ENCODE data around the gene KRTAP10-7. TPM values are rescaled to one million over a fixed set of nuclear protein-coding genes. Genes with fewer than 3 reads are reported as not detected.

The KRTAP10-7 gene
- total RNA-seq, 1 donor from 2014 or later = not detected

- H3K4me3 ChIP-seq (ENCODE audit: low read length in 3 of 3) = no peak within 1 kb of the TSS
Observed at GRCh38 chr21:44558695-44559094, 41.7 kb upstream of the KRTAP10-7 start, which contains the start of gene KRTAP10-3. Gene KRTAP10-3, minus strand, starts transcription at chr21:44558795. Its CDS starts 80 bp downstream, at chr21:44558715.

DNA sequence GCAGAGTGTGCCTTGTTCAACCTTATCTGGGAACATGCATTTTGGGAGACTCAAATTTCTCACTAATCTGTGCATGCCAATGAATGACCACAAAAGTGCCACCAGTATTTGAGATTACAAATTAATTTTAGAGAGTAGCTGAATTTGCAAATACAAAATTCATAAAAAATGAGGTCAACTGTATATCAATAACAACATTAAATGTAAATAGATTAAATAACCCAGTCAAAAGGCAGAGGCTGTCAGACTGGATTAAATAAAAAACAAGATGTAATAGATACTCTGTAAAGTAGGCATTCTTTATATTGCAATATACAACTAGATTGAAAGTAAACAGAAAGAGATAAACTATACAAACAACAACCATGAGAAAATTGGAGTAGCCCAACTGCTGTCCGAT, 36.3 kb upstream of the KRTAP10-7 start:
- peaks cover 0 to 3% (median 2%) of the 10 kb centered on the region in 3 donors for H3K9me3 ChIP-seq (ENCODE audit: control insufficient read depth in 3 of 3, low read length in 3 of 3)
- no peak overlapping the region for H3K4me3 ChIP-seq (ENCODE audit: low read length in 3 of 3)
- no peaks in the 10 kb centered on the region for H3K4me1 ChIP-seq (ENCODE audit: control insufficient read depth in 3 of 3, insufficient read depth in 3 of 3, low read length in 3 of 3)
- H3K27me3 ChIP-seq (ENCODE audit: control insufficient read depth in 3 of 3, insufficient read depth in 3 of 3, low read length in 3 of 3) = peaks cover 4 to 19% (median 17%) of the 10 kb centered on the region in 3 donors
- H3K27ac ChIP-seq (ENCODE audit: low read depth, low read length) = no peak overlapping the region
- H3K9ac ChIP-seq (ENCODE audit: low read depth in 1 of 3, low read length in 3 of 3) = no peak overlapping the region
- H3K36me3 ChIP-seq (ENCODE audit: control insufficient read depth in 3 of 3, insufficient read depth in 3 of 3, low read length in 3 of 3) = no peaks in the 10 kb centered on the region

More at GRCh38 chr21:44558695-44559094, 41.7 kb upstream of the KRTAP10-7 start, which contains the start of gene KRTAP10-3:
- Histone ChIP-seq H3K9me3 (ENCODE audit: control insufficient read depth in 3 of 3, low read length in 3 of 3) (peaks cover 0 to 3% (median 3%) of the 10 kb centered on the region in 3 donors), H3K9ac (ENCODE audit: low read depth in 1 of 3, low read length in 3 of 3) (no peak within 1 kb of the TSS), H3K27me3 (ENCODE audit: control insufficient read depth in 3 of 3, insufficient read depth in 3 of 3, low read length in 3 of 3) (peaks cover 28 to 52% (median 36%) of the 10 kb centered on the region in 3 donors), H3K36me3 (ENCODE audit: control insufficient read depth in 3 of 3, insufficient read depth in 3 of 3, low read length in 3 of 3) (no peaks in the 10 kb centered on the region), H3K4me1 (ENCODE audit: control insufficient read depth in 3 of 3, insufficient read depth in 3 of 3, low read length in 3 of 3) (no peaks in the 10 kb centered on the region), H3K27ac (ENCODE audit: low read depth, low read length) (no peak within 1 kb of the TSS)

- H3K9me3 ChIP-seq (ENCODE audit: control insufficient read depth in 3 of 3, low read length in 3 of 3) = peaks cover 0 to 2% (median 0%) of the 10 kb centered on the region in 3 donors
- H3K9ac ChIP-seq (ENCODE audit: low read depth in 1 of 3, low read length in 3 of 3) = no peak overlapping the region
- no peaks in the 10 kb centered on the region for H3K4me1 ChIP-seq (ENCODE audit: control insufficient read depth in 3 of 3, insufficient read depth in 3 of 3, low read length in 3 of 3)
- H3K27ac ChIP-seq (ENCODE audit: low read depth, low read length) = no peak overlapping the region
- H3K27me3 ChIP-seq (ENCODE audit: control insufficient read depth in 3 of 3, insufficient read depth in 3 of 3, low read length in 3 of 3) = peaks cover 10 to 23% (median 22%) of the 10 kb centered on the region in 3 donors
- H3K36me3 ChIP-seq (ENCODE audit: control insufficient read depth in 3 of 3, insufficient read depth in 3 of 3, low read length in 3 of 3) = no peaks in the 10 kb centered on the region
- H3K4me3 ChIP-seq (ENCODE audit: low read length in 3 of 3) = no peak overlapping the region
Observed at GRCh38 chr21:44564886-44565598, 35.4 kb upstream of the KRTAP10-7 start.

GRCh38 chr21:44566403-44566802, 34.0 kb upstream of the KRTAP10-7 start:
- no peak overlapping the region for H3K4me3 ChIP-seq (ENCODE audit: low read length in 3 of 3)
- H3K9me3 ChIP-seq (ENCODE audit: control insufficient read depth in 3 of 3, low read length in 3 of 3) = peaks cover 0 to 3% (median 2%) of the 10 kb centered on the region in 3 donors
- no peaks in the 10 kb centered on the region for H3K36me3 ChIP-seq (ENCODE audit: control insufficient read depth in 3 of 3, insufficient read depth in 3 of 3, low read length in 3 of 3)
- H3K9ac ChIP-seq (ENCODE audit: low read depth in 1 of 3, low read length in 3 of 3) = no peak overlapping the region
- H3K27ac ChIP-seq (ENCODE audit: low read depth, low read length) = no peak overlapping the region
- no peaks in the 10 kb centered on the region for H3K4me1 ChIP-seq (ENCODE audit: control insufficient read depth in 3 of 3, insufficient read depth in 3 of 3, low read length in 3 of 3)
- peaks cover 14 to 31% (median 25%) of the 10 kb centered on the region in 3 donors for H3K27me3 ChIP-seq (ENCODE audit: control insufficient read depth in 3 of 3, insufficient read depth in 3 of 3, low read length in 3 of 3)

- H3K9ac ChIP-seq (ENCODE audit: low read depth in 1 of 3, low read length in 3 of 3) = no peak overlapping the region
- no peaks in the 10 kb centered on the region for H3K36me3 ChIP-seq (ENCODE audit: control insufficient read depth in 3 of 3, insufficient read depth in 3 of 3, low read length in 3 of 3)
- H3K9me3 ChIP-seq (ENCODE audit: control insufficient read depth in 3 of 3, low read length in 3 of 3) = peaks cover 0 to 4% (median 2%) of the 10 kb centered on the region in 3 donors
- peaks cover 14 to 44% (median 34%) of the 10 kb centered on the region in 3 donors for H3K27me3 ChIP-seq (ENCODE audit: control insufficient read depth in 3 of 3, insufficient read depth in 3 of 3, low read length in 3 of 3)
- no peaks in the 10 kb centered on the region for H3K4me1 ChIP-seq (ENCODE audit: control insufficient read depth in 3 of 3, insufficient read depth in 3 of 3, low read length in 3 of 3)
- no peak overlapping the region for H3K4me3 ChIP-seq (ENCODE audit: low read length in 3 of 3)
- H3K27ac ChIP-seq (ENCODE audit: low read depth, low read length) = no peak overlapping the region
Observed at GRCh38 chr21:44567481-44568171, 32.8 kb upstream of the KRTAP10-7 start.

- Histone ChIP-seq H3K4me3 (ENCODE audit: low read length in 3 of 3) (no peak overlapping the region), H3K9ac (ENCODE audit: low read depth in 1 of 3, low read length in 3 of 3) (no peak overlapping the region), H3K36me3 (ENCODE audit: control insufficient read depth in 3 of 3, insufficient read depth in 3 of 3, low read length in 3 of 3) (no peaks in the 10 kb centered on the region), H3K27ac (ENCODE audit: low read depth, low read length) (no peak overlapping the region), H3K27me3 (ENCODE audit: control insufficient read depth in 3 of 3, insufficient read depth in 3 of 3, low read length in 3 of 3) (peaks cover 17 to 49% (median 41%) of the 10 kb centered on the region in 3 donors), H3K9me3 (ENCODE audit: control insufficient read depth in 3 of 3, low read length in 3 of 3) (peaks cover 0 to 4% (median 2%) of the 10 kb centered on the region in 3 donors), H3K4me1 (ENCODE audit: control insufficient read depth in 3 of 3, insufficient read depth in 3 of 3, low read length in 3 of 3) (no peaks in the 10 kb centered on the region)
Observed at GRCh38 chr21:44568261-44568660, 32.1 kb upstream of the KRTAP10-7 start.

- H3K9me3 ChIP-seq (ENCODE audit: control insufficient read depth in 3 of 3, low read length in 3 of 3) = peaks cover 0 to 4% (median 0%) of the 10 kb centered on the region in 3 donors
Observed at GRCh38 chr21:44568667-44569556, 31.5 kb upstream of the KRTAP10-7 start.

GRCh38 chr21:44569861-44570517, 30.4 kb upstream of the KRTAP10-7 start:
- no peaks in the 10 kb centered on the region for H3K4me1 ChIP-seq (ENCODE audit: control insufficient read depth in 3 of 3, insufficient read depth in 3 of 3, low read length in 3 of 3)
- peaks cover 0 to 4% (median 0%) of the 10 kb centered on the region in 3 donors for H3K9me3 ChIP-seq (ENCODE audit: control insufficient read depth in 3 of 3, low read length in 3 of 3)
- H3K36me3 ChIP-seq (ENCODE audit: control insufficient read depth in 3 of 3, insufficient read depth in 3 of 3, low read length in 3 of 3) = no peaks in the 10 kb centered on the region
- H3K9ac ChIP-seq (ENCODE audit: low read depth in 1 of 3, low read length in 3 of 3) = no peak overlapping the region
- H3K27ac ChIP-seq (ENCODE audit: low read depth, low read length) = no peak overlapping the region
- no peak overlapping the region for H3K4me3 ChIP-seq (ENCODE audit: low read length in 3 of 3)
- H3K27me3 ChIP-seq (ENCODE audit: control insufficient read depth in 3 of 3, insufficient read depth in 3 of 3, low read length in 3 of 3) = peaks cover 18 to 56% (median 52%) of the 10 kb centered on the region in 3 donors

More at GRCh38 chr21:44568667-44569556, 31.5 kb upstream of the KRTAP10-7 start:
- H3K4me1 ChIP-seq (ENCODE audit: control insufficient read depth in 3 of 3, insufficient read depth in 3 of 3, low read length in 3 of 3) = no peaks in the 10 kb centered on the region
- H3K9ac ChIP-seq (ENCODE audit: low read depth in 1 of 3, low read length in 3 of 3) = no peak overlapping the region
- no peak overlapping the region for H3K4me3 ChIP-seq (ENCODE audit: low read length in 3 of 3)
- no peaks in the 10 kb centered on the region for H3K36me3 ChIP-seq (ENCODE audit: control insufficient read depth in 3 of 3, insufficient read depth in 3 of 3, low read length in 3 of 3)
- peaks cover 18 to 50% (median 44%) of the 10 kb centered on the region in 3 donors for H3K27me3 ChIP-seq (ENCODE audit: control insufficient read depth in 3 of 3, insufficient read depth in 3 of 3, low read length in 3 of 3)
- no peak overlapping the region for H3K27ac ChIP-seq (ENCODE audit: low read depth, low read length)

DNA sequence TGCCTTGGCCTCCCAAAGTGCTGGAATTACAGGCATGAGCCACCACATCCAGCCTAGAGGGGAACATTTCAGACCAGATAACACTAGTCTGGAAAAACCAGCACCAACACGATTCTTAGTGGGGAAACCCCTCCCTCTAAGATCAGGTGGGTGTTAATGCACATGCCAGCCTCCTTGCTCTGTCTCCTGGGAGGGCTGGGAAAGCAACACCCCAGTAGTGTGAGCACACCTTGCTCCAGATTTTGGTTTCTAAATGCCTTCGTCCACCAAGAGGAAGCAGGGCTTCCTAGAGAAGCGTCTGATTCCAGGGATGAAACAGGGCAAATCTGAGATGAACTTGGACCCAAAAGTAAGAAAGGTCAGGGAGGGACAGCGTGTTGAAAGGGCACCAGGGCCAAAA, 29.1 kb upstream of the KRTAP10-7 start:
- Histone ChIP-seq H3K27ac (ENCODE audit: low read depth, low read length) (no peak overlapping the region), H3K27me3 (ENCODE audit: control insufficient read depth in 3 of 3, insufficient read depth in 3 of 3, low read length in 3 of 3) (peaks cover 18 to 63% (median 58%) of the 10 kb centered on the region in 3 donors)

More for the DNA sequence above, 29.1 kb upstream of the KRTAP10-7 start:
- Histone ChIP-seq H3K9me3 (ENCODE audit: control insufficient read depth in 3 of 3, low read length in 3 of 3) (peaks cover 0 to 4% (median 0%) of the 10 kb centered on the region in 3 donors), H3K4me3 (ENCODE audit: low read length in 3 of 3) (no peak overlapping the region), H3K9ac (ENCODE audit: low read depth in 1 of 3, low read length in 3 of 3) (no peak overlapping the region), H3K4me1 (ENCODE audit: control insufficient read depth in 3 of 3, insufficient read depth in 3 of 3, low read length in 3 of 3) (no peaks in the 10 kb centered on the region), H3K36me3 (ENCODE audit: control insufficient read depth in 3 of 3, insufficient read depth in 3 of 3, low read length in 3 of 3) (no peaks in the 10 kb centered on the region)

All from skeletal muscle tissue (tissue), 4 donors.